ENCODE data around the gene COL1A1.

Gene COL1A1

GRCh38 chr17:50141026-50141744 lies 60.2 kb downstream of the COL1A1 start:
- peaks cover 86% of the 10 kb centered on the region for H3K4me1 Mint-ChIP-seq
- H3K27ac Mint-ChIP-seq: peak overlapping the region in 1 of 2 donors; percentile 85
- DNase-seq: no peak
- no peaks in the 10 kb centered on the region for H3K27me3 Mint-ChIP-seq
- no peaks in the 10 kb centered on the region for H3K9me3 Mint-ChIP-seq
- ATAC-seq: no peak
- peak overlapping the region; percentile 70 to 77 for H3K4me3 Mint-ChIP-seq

DNA sequence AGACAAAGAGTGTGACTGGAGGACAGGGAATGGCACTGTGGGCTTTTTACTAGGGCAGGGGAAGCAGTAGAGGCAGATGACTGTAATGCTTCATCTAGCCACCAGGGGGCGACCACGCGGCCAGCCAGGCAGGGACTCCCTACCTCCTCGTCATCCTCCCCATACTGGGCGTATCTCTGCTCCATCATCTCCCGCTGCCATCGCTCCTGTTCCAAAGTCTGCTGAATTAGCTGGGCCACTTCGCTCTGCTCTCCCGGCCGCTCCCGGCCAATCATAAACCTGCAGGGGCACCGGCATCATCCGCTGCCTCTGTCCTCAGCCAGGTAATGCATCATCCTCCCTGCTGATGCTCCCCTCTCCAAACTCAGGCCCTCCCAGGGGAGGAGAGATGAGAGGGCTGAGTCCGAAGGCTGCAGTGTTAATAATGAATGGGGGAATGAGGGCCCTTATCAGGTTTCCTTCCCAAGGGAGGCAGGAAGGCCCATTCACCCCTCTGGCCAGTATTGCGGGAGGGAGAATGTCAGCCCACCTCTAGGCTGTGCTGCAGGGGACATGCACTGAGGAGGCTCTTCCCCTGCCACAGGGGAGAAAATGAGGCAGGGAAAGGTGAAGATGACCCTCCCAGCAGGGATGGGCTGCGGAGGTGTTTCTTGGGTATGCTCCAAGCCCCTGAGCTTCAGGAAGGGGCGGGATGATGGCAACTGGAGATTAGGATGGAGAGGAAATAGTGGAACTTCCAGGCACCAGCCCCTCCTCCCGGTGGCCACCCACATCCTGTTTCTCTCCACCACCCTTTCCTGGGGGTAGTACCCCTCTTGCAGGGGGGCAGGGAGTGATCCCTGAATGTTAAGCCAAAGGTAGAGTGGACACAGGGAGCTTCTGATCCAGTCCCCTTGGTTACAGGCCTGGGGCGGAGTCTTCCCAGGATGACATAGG lies 61.2 kb downstream of the COL1A1 start:
- H3K27me3 Mint-ChIP-seq: no peaks in the 10 kb centered on the region
- peak; percentile 85 for ATAC-seq
- H3K4me1 Mint-ChIP-seq: peaks cover 76% of the 10 kb centered on the region
- no peaks in the 10 kb centered on the region for H3K9me3 Mint-ChIP-seq
- peak; percentile 79 to 80 for DNase-seq
- peak overlapping the region; percentile 53 to 74 for H3K27ac Mint-ChIP-seq
- H3K4me3 Mint-ChIP-seq: peak overlapping the region; percentile 70 to 77

DNA sequence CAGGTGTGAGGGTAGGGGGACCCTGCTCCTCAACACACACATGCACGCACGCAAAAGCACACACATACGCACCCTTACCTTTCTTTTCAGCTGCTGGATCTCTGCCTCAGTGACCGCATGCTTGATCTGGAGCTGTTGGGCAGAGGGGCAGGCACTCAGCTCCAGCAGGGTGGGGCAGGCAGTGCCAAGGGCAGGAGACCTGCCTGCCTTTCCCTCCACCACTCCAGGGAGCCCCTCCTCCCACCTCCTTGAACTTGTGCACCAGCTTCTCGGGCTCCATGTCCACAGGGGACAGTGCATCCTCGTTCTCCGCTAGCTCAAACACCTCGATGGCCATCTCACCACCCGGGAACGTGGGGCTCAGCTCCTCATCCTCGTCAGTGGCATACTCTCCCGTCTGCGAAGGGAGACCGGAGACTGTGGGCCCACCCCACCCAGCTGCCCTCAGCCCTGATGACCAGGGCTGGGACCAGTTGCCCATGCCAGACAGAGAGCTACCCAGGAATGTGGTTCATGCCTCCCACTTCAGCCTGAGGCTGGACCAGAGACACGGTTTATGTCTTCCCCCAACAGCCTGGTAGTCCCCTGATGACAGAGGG lies 62.1 kb downstream of the COL1A1 start:
- DNase-seq (no peak), ATAC-seq (no peak)
- Mint-ChIP-seq H3K27ac (peak overlapping the region in 1 of 2 donors; percentile 74), H3K9me3 (no peaks in the 10 kb centered on the region), H3K4me1 (peaks cover 67% of the 10 kb centered on the region), H3K27me3 (no peaks in the 10 kb centered on the region), H3K4me3 (peak overlapping the region in 1 of 2 donors; percentile 17)

GRCh38 chr17:50137042-50137441 lies 64.4 kb downstream of the COL1A1 start:
- Mint-ChIP-seq H3K4me1 (peaks cover 64% of the 10 kb centered on the region), H3K9me3 (no peaks in the 10 kb centered on the region), H3K27ac (no peak overlapping the region), H3K27me3 (no peaks in the 10 kb centered on the region), H3K4me3 (no peak overlapping the region)
- DNase-seq: no peak
- no peak for ATAC-seq

DNA sequence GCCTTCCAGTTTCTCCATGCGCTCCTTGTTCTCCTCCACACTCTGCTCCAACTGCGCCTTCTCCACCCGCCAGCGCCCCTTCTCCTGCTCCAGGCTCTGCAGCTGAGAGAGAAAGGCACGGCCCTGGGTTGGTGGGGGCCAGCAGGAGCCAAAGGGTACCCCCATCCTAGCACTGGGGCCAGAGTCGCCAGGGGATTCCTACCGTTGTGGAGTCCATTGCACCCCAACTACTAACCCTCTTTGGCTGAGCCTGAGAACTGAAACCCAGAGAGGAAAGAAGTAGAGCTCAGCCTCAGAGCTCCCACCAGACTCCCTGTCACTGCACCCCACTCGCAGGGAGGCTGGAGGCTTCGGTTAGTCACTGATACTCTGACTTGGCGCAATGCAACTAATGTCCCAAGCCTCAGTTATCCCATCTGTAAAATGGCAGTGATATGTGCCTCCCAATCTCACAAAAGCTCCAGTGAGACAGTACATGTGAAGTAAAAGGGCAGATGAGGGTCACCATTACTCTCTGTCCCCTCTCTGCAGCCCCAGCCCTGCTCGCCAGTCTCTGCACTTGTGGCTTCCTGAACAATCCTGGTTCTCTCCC lies 65.2 kb downstream of the COL1A1 start:
- Mint-ChIP-seq H3K9me3 (no peaks in the 10 kb centered on the region), H3K27me3 (peaks cover under 1% of the 10 kb centered on the region), H3K27ac (peak overlapping the region in 1 of 2 donors; percentile 63), H3K4me1 (peaks cover 64% of the 10 kb centered on the region), H3K4me3 (no peak overlapping the region)
- ATAC-seq (no peak), DNase-seq (no peak)

DNA sequence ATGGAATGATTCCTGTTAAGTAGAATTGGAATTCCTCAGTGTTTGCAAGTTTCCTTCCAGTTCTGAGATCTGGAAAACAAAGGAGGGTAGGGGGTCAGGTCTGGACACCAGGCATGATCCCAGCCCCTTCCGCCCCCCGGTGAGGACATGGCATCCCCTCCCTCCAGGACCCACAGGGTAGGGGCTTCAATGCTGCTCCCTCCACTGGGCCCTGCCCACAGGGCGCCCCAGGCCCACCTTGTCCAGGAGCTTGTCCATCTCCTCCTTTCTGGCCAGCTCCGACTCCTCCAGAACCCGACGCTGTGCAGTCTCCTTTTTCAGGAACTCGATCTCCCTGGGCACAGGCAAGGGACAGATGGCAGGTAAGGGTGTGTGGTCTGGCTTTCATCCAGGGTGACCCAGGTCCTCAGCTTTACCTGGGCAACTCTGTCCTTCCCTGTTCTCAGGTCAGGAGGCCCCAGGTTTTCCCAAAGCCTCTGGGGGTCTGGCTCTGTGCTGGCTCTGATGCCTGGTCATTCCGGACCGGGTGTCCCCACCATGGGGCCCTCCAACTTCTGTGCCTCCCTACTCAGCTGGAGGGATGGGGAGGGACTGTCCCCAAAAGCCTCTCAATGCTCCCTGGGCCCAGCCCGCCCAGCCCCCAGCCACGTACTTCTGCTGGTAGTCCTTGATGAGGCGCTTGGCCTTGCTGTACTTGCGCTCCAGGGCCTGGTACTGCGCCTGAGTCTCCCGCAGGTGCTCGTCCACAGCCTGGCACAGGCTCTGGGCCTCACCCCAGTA lies 65.9 kb downstream of the COL1A1 start:
- no peaks in the 10 kb centered on the region for H3K9me3 Mint-ChIP-seq

GRCh38 chr17:50134206-50135110 lies 67.0 kb downstream of the COL1A1 start:
- no peak for ATAC-seq
- no peak overlapping the region for H3K27ac Mint-ChIP-seq
- H3K4me3 Mint-ChIP-seq: no peak overlapping the region
- peaks cover 60% of the 10 kb centered on the region for H3K4me1 Mint-ChIP-seq
- no peak for DNase-seq
- H3K9me3 Mint-ChIP-seq: no peaks in the 10 kb centered on the region
- peaks cover 14% of the 10 kb centered on the region for H3K27me3 Mint-ChIP-seq

More for the DNA sequence above, 65.9 kb downstream of the COL1A1 start:
- peaks cover 64% of the 10 kb centered on the region for H3K4me1 Mint-ChIP-seq
- DNase-seq: no peak
- H3K27me3 Mint-ChIP-seq: peaks cover 8% of the 10 kb centered on the region
- ATAC-seq: no peak
- no peak overlapping the region for H3K4me3 Mint-ChIP-seq
- H3K27ac Mint-ChIP-seq: peak overlapping the region in 1 of 2 donors; percentile 71

DNA sequence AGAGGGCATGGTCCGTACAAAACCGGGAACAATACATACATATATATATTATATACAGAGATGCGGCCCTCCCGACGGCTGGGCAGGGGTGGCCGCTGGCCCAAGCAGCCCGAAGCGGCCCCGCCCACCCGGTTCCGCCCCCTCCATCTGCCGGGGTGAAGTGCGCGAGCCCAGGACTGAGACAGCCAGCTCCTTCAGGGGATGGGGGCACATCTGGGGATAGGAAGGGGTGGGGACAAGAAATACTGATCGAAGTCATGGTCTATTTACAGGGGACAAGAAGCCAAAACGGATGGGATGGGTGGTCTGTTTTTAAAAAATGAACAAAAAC lies 67.7 kb downstream of the COL1A1 start:
- peaks cover 21% of the 10 kb centered on the region for H3K27me3 Mint-ChIP-seq
- no peak overlapping the region for H3K27ac Mint-ChIP-seq
- H3K9me3 Mint-ChIP-seq: no peaks in the 10 kb centered on the region
- H3K4me1 Mint-ChIP-seq: peaks cover 66% of the 10 kb centered on the region
- H3K4me3 Mint-ChIP-seq: no peak overlapping the region
- ATAC-seq (no peak), DNase-seq (no peak)

Data from stimulated activated naive CD8-positive, alpha-beta T cell treated with anti-CD3 and anti-CD28 coated beads, Interleukin-15, amount 100 ng/mL, for 72 hours (primary cell).